RWPE1 (cell line): ENCODE measurements around the gene MOB3C.

Experiments used
- CTCF ChIA-PET: fragments of 350-600 bp; sonication (Branson Sonifier 250); formaldehyde crosslinking; extraction: SDS; loops from one replicate; lab custom pipeline; 2021; lab: Yijun Ruan, JAX
- POLR2A ChIA-PET: fragments of 400-600 bp; formaldehyde crosslinking; extraction: SDS; loops from one replicate; lab custom pipeline; 2020; ENCODE audit warnings: antibody characterized with exemption; ENCODE audit not compliant: low non-redundant PET; lab: Yijun Ruan, JAX
- DNase-seq: peaks from one replicate; pipeline ENCODE4 v3.0.0; 2012; ENCODE audit warnings: low spot score
- H3K27ac ChIP-seq: fragments of 450-650 bp; 2 replicates; pipeline ENCODE4 v1.5.1; 2017
- CTCF ChIP-seq: fragments of 450-650 bp; conservative IDR thresholded peaks from 2 replicates; pipeline ENCODE4 v1.5.1; 2017; ENCODE audit warnings: low read depth, mild to moderate bottlenecking

Gene MOB3C

GRCh38 chr1:46605232-46605631, 11.4 kb downstream of the MOB3C start:
- TF ChIP-seq CTCF: no peak
- CTCF ChIA-PET: interaction anchor here (0.6 kb wide), 1 partner anchor 1453 kb away, joined by 4 read pairs; no protein-coding TSS in a partner anchor
- peak overlapping the region; percentile 18; the same call in 1 of the 2 replicates for H3K27ac ChIP-seq
- POLR2A ChIA-PET: no interaction called here
- no peak for DNase-seq

GRCh38 chr1:46603858-46604549, 12.6 kb downstream of the MOB3C start, which contains the start of gene MKNK1:
Gene MKNK1 (minus strand): TSS chr1:46604268. CDS start chr1:46583327, 20,941 bp downstream.
- POLR2A ChIA-PET: interaction anchor here (0.5 to 1.7 kb wide), 3 partner anchors 8 to 108 kb away, joined by 3 to 4 read pairs (median 4); no protein-coding TSS in a partner anchor
- CTCF ChIA-PET: interaction anchor here (0.6 kb wide), 1 partner anchor 157 kb away, joined by 4 read pairs; no protein-coding TSS in a partner anchor
- DNase-seq: peak; percentile 100
- no peak for TF ChIP-seq CTCF
- peak within 1 kb of the TSS; percentile 64 for H3K27ac ChIP-seq

GRCh38 chr1:46603481-46603857, 13.1 kb downstream of the MOB3C start:
- TF ChIP-seq CTCF: no peak
- no peak for DNase-seq
- POLR2A ChIA-PET: interaction anchor here (0.8 to 1.7 kb wide), 2 partner anchors 8 to 12 kb away, joined by 4 read pairs; no protein-coding TSS in a partner anchor
- CTCF ChIA-PET: interaction anchor here (0.6 kb wide), 1 partner anchor 156 kb away, joined by 4 read pairs; no protein-coding TSS in a partner anchor
- H3K27ac ChIP-seq: peak overlapping the region; percentile 64

GRCh38 chr1:46601257-46602007, 15.2 kb downstream of the MOB3C start:
- POLR2A ChIA-PET: no interaction called here
- no peak for TF ChIP-seq CTCF
- DNase-seq: no peak
- CTCF ChIA-PET: interaction anchor here (0.6 kb wide), 1 partner anchor 445 kb away, joined by 3 read pairs; no protein-coding TSS in a partner anchor
- H3K27ac ChIP-seq: no peak overlapping the region

- DNase-seq: no peak
- ChIA-PET POLR2A (no interaction called here), CTCF (no interaction called here)
- no peak for TF ChIP-seq CTCF
- no peak overlapping the region for H3K27ac ChIP-seq
Observed at GRCh38 chr1:46599059-46599970, 17.3 kb downstream of the MOB3C start.
